ENCODE measurements around the gene ANGPTL2.
"Not testable (repeated sequence)": the region's sequence is repeated elsewhere in the genome, so short reads cannot be mapped to it uniquely, and the experiment has no call there.

Gene ANGPTL2

DNA sequence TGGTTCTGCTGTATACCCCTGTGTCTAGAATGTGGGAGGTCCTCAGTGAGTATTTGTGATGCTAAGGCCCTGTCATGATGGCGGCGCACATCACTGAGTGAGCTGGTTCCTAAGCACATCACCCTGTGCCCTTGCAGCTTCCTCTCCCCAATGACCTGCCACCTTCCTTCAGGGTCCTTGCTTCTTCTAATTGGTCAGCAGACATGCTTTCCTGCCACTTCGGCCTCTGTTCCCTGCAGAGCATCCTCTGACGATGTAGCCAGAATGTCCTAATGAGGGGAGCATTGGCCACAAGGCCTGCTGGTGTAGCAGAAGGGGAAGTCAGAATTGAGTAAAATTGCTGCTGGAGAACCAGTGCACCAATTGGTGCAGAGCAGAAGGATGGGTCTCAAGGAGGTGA, 31.1 kb upstream of the ANGPTL2 start:
- DNase-seq (ENCODE audit: insufficient read length) (no peak), FAIRE-seq (no peak)
- no peak for TF ChIP-seq TAF1 (IDR thresholded peaks at IDR 0.05; ENCODE audit: borderline replicate concordance, low read depth, low read length)
- TF ChIP-seq POLR2A (IDR thresholded peaks at IDR 0.05; ENCODE audit: low read depth, low read length) = no peak
- no peak for TF ChIP-seq POLR2AphosphoS5 (IDR thresholded peaks at IDR 0.05; ENCODE audit: low read depth, low read length)

DNA sequence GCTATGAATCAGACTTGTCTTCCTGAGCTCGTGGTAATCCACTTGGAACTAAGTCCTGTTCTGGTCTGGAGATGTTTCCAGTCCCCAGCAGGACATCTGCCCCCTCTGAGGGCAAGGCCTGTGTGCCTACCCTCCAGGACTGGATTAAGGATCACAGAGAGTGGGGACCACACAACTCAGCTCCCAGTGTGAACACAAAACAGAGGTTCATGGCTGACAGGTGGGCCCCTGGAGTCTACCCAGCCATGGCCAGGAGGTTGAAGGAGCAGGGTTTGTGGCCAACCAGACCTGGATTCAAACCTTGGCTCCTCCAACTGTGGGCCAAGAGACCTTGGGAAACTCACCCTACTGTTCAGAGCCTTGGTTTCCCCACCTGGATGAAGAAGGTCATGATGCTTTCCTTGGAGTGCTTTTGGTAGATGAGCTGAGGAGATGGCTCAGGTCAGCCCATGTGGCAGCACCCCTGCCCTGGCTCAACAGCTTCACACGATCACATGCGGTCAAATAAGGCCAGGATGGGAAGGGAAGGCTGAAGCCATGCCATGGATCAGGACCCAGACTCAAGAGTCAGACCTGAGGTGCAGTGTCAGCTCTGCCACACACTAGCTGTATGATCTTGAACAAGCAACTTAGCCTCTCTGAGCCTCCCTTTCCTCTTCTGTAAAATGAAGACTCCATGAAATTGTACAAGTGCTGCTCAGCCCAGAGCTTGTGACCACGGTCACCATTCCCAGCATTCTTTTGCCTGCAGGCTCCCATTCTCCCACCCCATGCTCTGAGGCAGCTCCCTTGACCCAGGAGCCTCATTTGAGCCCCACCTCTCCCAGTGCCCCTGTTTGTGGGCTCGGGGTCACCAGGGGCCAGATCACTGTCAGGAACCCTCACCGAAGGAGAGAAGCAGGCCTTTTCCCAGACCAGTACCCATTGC, 27.3 kb upstream of the ANGPTL2 start:
- DNase-seq (ENCODE audit: insufficient read length) (no peak), FAIRE-seq (no peak)
- TF ChIP-seq POLR2A (IDR thresholded peaks at IDR 0.05; ENCODE audit: low read depth, low read length) = no peak
- TF ChIP-seq POLR2AphosphoS5 (IDR thresholded peaks at IDR 0.05; ENCODE audit: low read depth, low read length) = no peak
- TF ChIP-seq TAF1 (IDR thresholded peaks at IDR 0.05; ENCODE audit: borderline replicate concordance, low read depth, low read length) = no peak

DNA sequence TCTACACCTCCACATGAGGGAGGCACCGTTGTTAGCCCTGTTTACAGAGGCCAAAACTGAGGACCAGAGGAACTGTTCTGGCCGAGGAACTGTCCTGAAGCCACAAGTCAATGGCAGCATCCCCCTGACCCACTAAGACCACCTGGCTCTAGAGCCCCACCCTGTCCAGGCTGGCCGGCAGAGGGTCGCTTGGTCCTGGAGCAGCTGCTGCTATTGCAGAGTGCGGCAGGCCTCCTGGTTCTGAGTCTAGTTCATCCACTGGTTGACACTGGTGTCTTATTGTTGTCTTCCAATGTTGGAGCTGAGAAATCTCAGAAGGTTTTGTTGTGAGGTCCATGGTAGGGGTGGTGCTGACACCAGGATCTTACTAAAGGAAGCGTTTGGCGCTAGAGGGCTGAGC, 26.6 kb upstream of the ANGPTL2 start:
- no peak for TF ChIP-seq POLR2A (IDR thresholded peaks at IDR 0.05; ENCODE audit: low read depth, low read length)
- no peak for TF ChIP-seq POLR2AphosphoS5 (IDR thresholded peaks at IDR 0.05; ENCODE audit: low read depth, low read length)
- no peak for TF ChIP-seq TAF1 (IDR thresholded peaks at IDR 0.05; ENCODE audit: borderline replicate concordance, low read depth, low read length)
- DNase-seq (ENCODE audit: insufficient read length) (no peak), FAIRE-seq (no peak)

DNA sequence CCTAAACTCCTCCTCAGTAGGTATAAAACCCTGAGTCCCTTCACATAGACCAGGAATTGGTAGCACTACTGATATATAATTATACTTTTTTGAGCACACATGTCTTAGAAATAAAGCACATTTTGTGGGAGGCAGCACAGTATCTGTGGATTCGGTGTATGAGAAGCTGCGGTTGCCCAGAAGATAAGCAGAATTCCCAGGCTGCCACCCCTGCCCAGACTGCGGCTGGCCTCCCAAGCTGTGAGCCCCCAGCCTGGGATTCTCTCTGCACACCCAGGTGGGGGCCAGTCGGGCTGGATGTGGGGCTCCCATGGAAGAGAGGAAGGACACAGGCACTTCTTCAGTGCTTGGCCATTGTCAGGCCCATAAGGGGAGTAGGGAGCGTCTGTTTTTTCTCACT, 25.6 kb upstream of the ANGPTL2 start:
- no peak for TF ChIP-seq POLR2A (IDR thresholded peaks at IDR 0.05; ENCODE audit: low read depth, low read length)
- TF ChIP-seq POLR2AphosphoS5 (IDR thresholded peaks at IDR 0.05; ENCODE audit: low read depth, low read length) = no peak
- no peak for TF ChIP-seq TAF1 (IDR thresholded peaks at IDR 0.05; ENCODE audit: borderline replicate concordance, low read depth, low read length)
- FAIRE-seq (no peak), DNase-seq (ENCODE audit: insufficient read length) (no peak)

DNA sequence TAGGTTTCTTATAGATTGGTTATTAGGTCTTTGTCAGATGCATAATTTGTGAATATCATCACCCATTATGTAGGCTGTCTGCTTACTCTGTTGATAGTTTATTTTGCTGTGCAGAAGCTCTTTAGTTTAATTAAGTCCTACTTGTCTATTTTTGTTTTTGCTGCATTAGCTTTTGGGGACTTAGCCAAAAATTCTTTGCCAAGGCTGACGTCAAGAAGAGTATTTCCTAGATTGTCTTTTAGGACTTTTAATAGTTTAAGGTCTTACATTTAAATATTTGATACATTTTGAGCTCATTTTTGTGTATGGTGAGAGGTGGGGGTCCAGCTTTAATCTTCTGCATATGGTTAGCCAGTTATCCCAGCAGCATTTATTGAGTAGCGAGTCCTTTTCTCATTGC, 24.8 kb upstream of the ANGPTL2 start:
- DNase-seq (ENCODE audit: insufficient read length) (no peak), FAIRE-seq (no peak)
- TF ChIP-seq POLR2AphosphoS5 (IDR thresholded peaks at IDR 0.05; ENCODE audit: low read depth, low read length) (no peak), POLR2A (IDR thresholded peaks at IDR 0.05; ENCODE audit: low read depth, low read length) (no peak), TAF1 (IDR thresholded peaks at IDR 0.05; ENCODE audit: borderline replicate concordance, low read depth, low read length) (no peak)

DNA sequence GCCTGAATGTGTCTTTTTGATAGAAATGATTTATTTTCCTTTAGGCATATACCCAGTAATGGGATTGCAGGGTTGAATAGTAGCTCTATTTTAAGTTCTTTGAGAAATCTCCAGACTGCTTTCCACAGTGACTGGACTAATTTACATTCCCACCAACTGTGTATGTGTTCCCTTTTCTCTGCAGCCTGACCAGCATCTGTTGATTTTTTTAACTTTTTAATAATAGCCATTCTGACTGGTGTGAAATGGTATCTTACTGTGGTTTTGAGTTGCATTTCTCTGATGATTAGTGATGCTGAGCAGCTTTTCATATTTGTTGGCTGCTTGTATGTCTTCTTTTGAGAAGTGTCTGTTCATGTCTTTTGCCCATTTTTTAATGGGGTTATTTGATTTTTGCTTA, 24.4 kb upstream of the ANGPTL2 start:
- DNase-seq (ENCODE audit: insufficient read length); FAIRE-seq: not testable (repeated sequence)

DNA sequence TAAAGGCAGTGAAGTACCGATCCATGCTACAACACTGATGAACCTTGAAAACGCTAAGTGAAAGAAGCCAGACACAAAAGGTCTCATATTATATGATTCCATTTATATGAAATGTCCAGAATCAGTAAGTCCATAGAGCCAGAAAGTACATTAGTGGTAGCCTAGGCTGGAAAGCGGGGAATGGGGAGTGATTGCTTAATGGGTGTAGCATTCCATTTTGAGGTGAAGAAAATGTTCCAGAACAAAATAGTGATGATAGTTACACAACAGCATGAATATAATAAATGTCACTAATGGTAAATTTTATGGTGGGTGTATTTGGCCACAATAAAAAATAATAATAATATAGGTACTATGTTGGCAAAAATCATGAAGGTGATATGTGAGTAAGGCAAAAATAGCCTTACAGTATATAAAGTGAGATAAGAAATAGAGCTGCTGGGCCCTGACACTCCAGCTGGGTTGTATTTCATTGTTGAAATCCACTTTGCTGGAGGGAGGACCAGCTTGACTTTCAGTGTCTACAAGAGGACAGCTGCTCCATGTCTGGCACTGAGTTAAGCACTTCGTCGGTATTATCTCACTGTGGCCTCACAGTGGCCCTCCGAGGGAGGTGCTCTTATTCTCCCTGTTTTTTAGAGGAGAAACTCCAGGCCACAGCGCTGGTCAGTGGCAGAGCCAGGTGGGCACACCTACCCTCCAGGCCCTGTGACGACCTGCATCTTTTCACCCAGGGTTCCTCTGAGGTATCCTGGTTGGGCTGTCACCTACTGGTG, 22.4 kb upstream of the ANGPTL2 start:
- no peak for TF ChIP-seq POLR2AphosphoS5 (IDR thresholded peaks at IDR 0.05; ENCODE audit: low read depth, low read length)
- TF ChIP-seq POLR2A (IDR thresholded peaks at IDR 0.05; ENCODE audit: low read depth, low read length) = no peak
- TF ChIP-seq TAF1 (IDR thresholded peaks at IDR 0.05; ENCODE audit: borderline replicate concordance, low read depth, low read length) = no peak
- FAIRE-seq (no peak), DNase-seq (ENCODE audit: insufficient read length) (no peak)

DNA sequence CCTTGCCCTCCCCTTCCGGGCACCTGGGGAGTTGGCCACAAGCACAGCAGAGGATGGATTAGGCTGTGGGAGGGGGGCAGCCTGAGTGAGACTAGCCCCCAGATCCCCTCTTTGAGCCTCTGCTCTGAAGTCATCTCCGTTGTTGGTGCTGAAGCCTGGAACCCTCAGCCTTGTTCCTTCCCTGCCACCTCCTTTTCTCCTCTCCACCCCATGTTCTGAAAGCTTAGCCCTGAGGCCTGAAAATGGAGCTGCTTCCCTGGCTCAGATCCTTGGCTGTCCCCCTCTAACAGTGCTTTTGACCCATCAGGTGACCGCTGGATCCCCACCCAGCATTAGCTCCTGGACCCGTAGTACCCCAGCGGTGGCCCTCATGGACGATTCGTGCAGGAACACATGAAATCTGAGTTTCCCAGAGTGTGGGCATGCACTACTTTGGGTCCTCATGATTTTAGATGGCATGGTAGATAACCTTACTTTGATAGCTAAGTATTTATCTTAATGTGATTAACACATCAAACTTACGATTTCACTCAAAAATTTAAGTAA, 21.6 kb upstream of the ANGPTL2 start:
- DNase-seq (ENCODE audit: insufficient read length) (no peak), FAIRE-seq (no peak)
- no peak for TF ChIP-seq POLR2A (IDR thresholded peaks at IDR 0.05; ENCODE audit: low read depth, low read length)
- TF ChIP-seq POLR2AphosphoS5 (IDR thresholded peaks at IDR 0.05; ENCODE audit: low read depth, low read length) = no peak
- no peak for TF ChIP-seq TAF1 (IDR thresholded peaks at IDR 0.05; ENCODE audit: borderline replicate concordance, low read depth, low read length)

DNA sequence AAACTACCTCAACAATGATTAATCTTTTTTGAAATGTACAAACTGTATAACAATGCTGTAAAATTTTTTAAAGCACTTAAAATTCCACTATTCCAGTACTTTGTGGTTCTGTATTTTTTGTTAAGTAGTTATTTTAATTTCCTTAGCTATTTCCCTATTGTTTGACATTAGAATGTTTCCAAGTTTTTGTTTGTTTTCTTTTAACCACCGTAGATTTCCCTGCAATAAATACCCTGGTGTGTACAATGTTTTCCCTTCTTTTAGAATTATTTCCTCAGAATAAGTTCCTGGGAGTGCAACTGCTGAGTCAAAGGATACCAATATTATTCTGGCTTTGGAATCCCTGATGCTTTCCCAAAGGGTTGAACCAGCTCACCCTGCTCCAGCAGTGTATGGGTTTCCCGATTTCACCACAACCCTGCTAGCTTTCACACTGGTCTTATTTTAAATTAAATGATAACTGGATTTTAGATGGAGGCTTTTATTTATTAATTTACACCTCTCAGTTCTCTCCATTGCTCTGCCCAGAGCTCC, 20.6 kb upstream of the ANGPTL2 start:
- no peak for TF ChIP-seq POLR2A (IDR thresholded peaks at IDR 0.05; ENCODE audit: low read depth, low read length)
- FAIRE-seq (no peak), DNase-seq (ENCODE audit: insufficient read length) (no peak)

DNA sequence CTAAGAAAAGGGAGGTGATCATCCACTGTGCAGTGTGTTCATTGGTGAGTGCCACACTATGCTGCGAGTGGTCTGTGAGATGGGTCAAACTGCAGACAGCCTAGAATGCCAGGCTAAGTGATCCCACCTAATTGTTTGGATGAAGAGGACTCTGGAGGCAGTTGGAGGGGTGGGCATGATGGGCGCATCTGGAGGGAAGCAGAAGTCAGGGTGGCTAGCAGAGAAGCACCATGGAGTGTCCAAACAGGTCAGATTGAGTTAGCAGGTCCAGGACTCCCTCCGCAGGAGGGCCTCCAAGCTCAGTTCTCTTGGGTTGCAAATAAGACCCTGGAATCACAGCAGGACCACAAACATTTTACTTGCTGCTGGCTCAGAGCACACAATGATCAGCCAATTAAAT, 19.9 kb upstream of the ANGPTL2 start:
- no peak for FAIRE-seq
- no peak for DNase-seq (ENCODE audit: insufficient read length)

DNA sequence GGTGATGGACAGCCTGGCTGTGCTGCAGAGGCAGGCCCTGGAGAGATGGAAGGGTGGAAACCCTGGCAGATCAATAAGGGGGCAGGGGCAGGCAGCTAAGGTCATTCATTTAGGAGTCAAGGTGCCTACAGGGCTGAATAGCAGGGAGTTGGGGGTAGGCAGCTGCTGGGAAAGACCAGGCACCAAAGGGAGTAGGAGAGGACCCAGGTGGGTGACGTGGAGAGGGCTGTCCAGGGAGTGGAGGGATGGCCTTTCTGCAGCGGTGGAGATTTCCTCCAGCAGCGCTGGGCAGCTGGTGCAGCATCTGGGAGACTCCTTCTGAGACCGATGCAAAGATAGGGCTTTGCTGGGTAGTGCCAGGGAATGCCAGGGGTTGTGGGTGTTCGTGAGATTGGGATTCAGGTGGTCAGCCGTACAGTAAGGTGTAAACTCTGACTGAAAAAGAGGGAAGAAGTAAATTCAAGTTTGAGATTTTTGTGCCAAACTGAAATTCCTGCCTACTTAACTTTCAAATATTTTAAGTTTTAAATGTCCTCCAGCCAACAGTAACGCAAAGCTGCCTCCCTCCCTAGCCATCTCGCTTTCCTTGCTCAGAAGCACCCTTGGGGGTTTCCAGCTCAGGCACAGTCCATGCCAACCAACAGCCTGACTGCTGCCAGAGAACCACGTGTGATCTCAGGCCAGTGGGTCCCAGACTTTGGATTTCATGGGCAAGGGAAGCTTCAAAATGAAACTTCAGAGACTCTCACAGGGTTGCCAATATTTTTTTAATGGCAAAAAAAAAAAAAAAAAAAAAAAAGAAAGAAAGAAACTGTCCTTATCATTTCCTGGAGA, 18.6 kb upstream of the ANGPTL2 start:
- no peak for DNase-seq (ENCODE audit: insufficient read length)
- TF ChIP-seq TAF1 (IDR thresholded peaks at IDR 0.05; ENCODE audit: borderline replicate concordance, low read depth, low read length) (no peak), POLR2A (IDR thresholded peaks at IDR 0.05; ENCODE audit: low read depth, low read length) (no peak), POLR2AphosphoS5 (IDR thresholded peaks at IDR 0.05; ENCODE audit: low read depth, low read length) (no peak)
- no peak for FAIRE-seq

More for the DNA sequence above, 19.9 kb upstream of the ANGPTL2 start:
- no peak for TF ChIP-seq POLR2AphosphoS5 (IDR thresholded peaks at IDR 0.05; ENCODE audit: low read depth, low read length)
- TF ChIP-seq POLR2A (IDR thresholded peaks at IDR 0.05; ENCODE audit: low read depth, low read length) = no peak
- no peak for TF ChIP-seq TAF1 (IDR thresholded peaks at IDR 0.05; ENCODE audit: borderline replicate concordance, low read depth, low read length)

Data from GM12892 (cell line).